K562 (cell line): ENCODE data around the gene TMEM248. TPM values are rescaled to one million over a fixed set of nuclear protein-coding genes. Genes with fewer than 3 reads are reported as not detected.
A peak's percentile ranks its signal among the peaks of the same experiment; 100 is the strongest.

Experiments
- BRF1 ChIP-seq: IDR thresholded peaks from 3 replicates; pipeline ENCODE4 v1.6.1; 2011; ENCODE audit warnings: borderline replicate concordance, mild to moderate bottlenecking; ENCODE audit not compliant: insufficient read length; ENCODE audit errors: extremely low read depth
- CCAR2 ChIP-seq: fragments of 200-400 bp; formaldehyde crosslinking; IDR thresholded peaks from 2 replicates; pipeline ENCODE4 v1.6.1; 2017; ENCODE audit warnings: mild to moderate bottlenecking, low read depth, low read length
- ETV1 ChIP-seq: fragments of 450-650 bp; conservative IDR thresholded peaks from 2 replicates; pipeline ENCODE4 v1.6.1; 2016; ENCODE audit warnings: missing genetic modification characterization, control low read depth, low read depth, missing compliant biosample characterization
- HCFC1 ChIP-seq: IDR thresholded peaks from 2 replicates; pipeline ENCODE4 v1.6.1; 2012; ENCODE audit warnings: low read depth, low read length, improper control_type of control experiment
- JUND ChIP-seq, 2 experiments: IDR thresholded peaks; 2 replicates in 1 of 2; 3 replicates in 1 of 2; pipeline ENCODE4 v1.6.1; 2011; ENCODE audit warnings: borderline replicate concordance in 2 of 2, low read depth in 2 of 2, low read length in 2 of 2, improper control_type of control experiment in 1 of 2, missing biosample characterization in 1 of 2, missing genetic modification characterization in 1 of 2, missing genetic modification reagents in 1 of 2
- MYBL2 ChIP-seq, 2 experiments: fragments of 450-650 bp in 1 of 2; sonication (generic) in 1 of 2; formaldehyde crosslinking in 1 of 2; IDR thresholded peaks; 2 replicates each; pipeline versions ENCODE4 v1.6.1 to v1.8.1; 2017 to 2022; ENCODE audit warnings: borderline replicate concordance in 1 of 2, inconsistent platforms in 1 of 2, low read depth in 1 of 2, mild to moderate bottlenecking in 1 of 2, missing genetic modification reagents in 1 of 2, moderate library complexity in 1 of 2
- NELFE ChIP-seq: IDR thresholded peaks from 2 replicates; pipeline ENCODE4 v1.6.1; 2011; ENCODE audit warnings: mild to moderate bottlenecking; ENCODE audit not compliant: insufficient read depth, insufficient read length
- NEUROD1 ChIP-seq: fragments of 150-350 bp; IDR thresholded peaks from 2 replicates; pipeline ENCODE4 v1.6.1; 2014; ENCODE audit warnings: borderline replicate concordance, low read length, low read depth; ENCODE audit not compliant: partially characterized antibody
- NFE2L1 ChIP-seq: fragments of 450-650 bp; IDR thresholded peaks from 2 replicates; pipeline ENCODE4 v1.6.1; 2016; ENCODE audit warnings: missing genetic modification characterization, low read depth, mild to moderate bottlenecking, missing compliant biosample characterization, moderate library complexity, borderline replicate concordance
- NONO ChIP-seq, 2 experiments: fragments of 200-400 bp in 1 of 2; fragments of 450-650 bp in 1 of 2; formaldehyde crosslinking in 1 of 2; IDR thresholded peaks; 2 replicates each; pipeline ENCODE4 v1.6.1; 2017; ENCODE audit warnings: low read depth in 2 of 2, mild to moderate bottlenecking in 2 of 2, moderate library complexity in 2 of 2, low read length in 1 of 2
- POU5F1 ChIP-seq: fragments of 150-350 bp; IDR thresholded peaks from 2 replicates; pipeline ENCODE4 v1.6.1; 2014; ENCODE audit warnings: borderline replicate concordance, low read length, low read depth, mild to moderate bottlenecking; ENCODE audit not compliant: partially characterized antibody
- RBM15 ChIP-seq: fragments of 200-400 bp; formaldehyde crosslinking; IDR thresholded peaks from 2 replicates; pipeline ENCODE4 v1.6.1; 2018; ENCODE audit warnings: mild to moderate bottlenecking, low read length, moderate library complexity; ENCODE audit not compliant: insufficient read depth
- RBM17 ChIP-seq: fragments of 200-400 bp; formaldehyde crosslinking; IDR thresholded peaks from 2 replicates; pipeline ENCODE4 v1.6.1; 2017; ENCODE audit warnings: low read depth, mild to moderate bottlenecking, low read length, borderline replicate concordance
- TAF7 ChIP-seq: fragments of 450-650 bp; IDR thresholded peaks from 2 replicates; pipeline ENCODE4 v1.6.1; 2016; ENCODE audit warnings: missing genetic modification characterization, missing compliant biosample characterization
- TCFL5 ChIP-seq: fragments of 250-450 bp; sonication (Bioruptor Pico); conservative IDR thresholded peaks from 2 replicates; pipeline ENCODE4 v1.6.1; 2021; ENCODE audit warnings: mild to moderate bottlenecking, moderate library complexity, matching md5 sums
- ZC3H11A ChIP-seq: IDR thresholded peaks from 2 replicates; pipeline ENCODE4 v1.6.1; 2012; ENCODE audit warnings: low read depth, low read length, improper control_type of control experiment
- ZC3H8 ChIP-seq: fragments of 450-650 bp; IDR thresholded peaks from 2 replicates; pipeline ENCODE4 v1.6.1; 2017
- ZNF12 ChIP-seq: sonication (generic); formaldehyde crosslinking; IDR thresholded peaks from 2 replicates; pipeline ENCODE4 v1.4.0; 2020; ENCODE audit warnings: mild to moderate bottlenecking, missing genetic modification reagents
- ZNF121 ChIP-seq: sonication (generic); formaldehyde crosslinking; conservative IDR thresholded peaks from 2 replicates; pipeline ENCODE4 v1.8.0; 2022; ENCODE audit warnings: missing genetic modification reagents
- ZNF175 ChIP-seq: fragments of 200-800 bp; sonication (Bioruptor generic); IDR thresholded peaks from 2 replicates; pipeline ENCODE4 v1.6.1; 2016; ENCODE audit warnings: low read depth, mild to moderate bottlenecking, missing genetic modification characterization, missing compliant biosample characterization
- ZNF24 ChIP-seq: fragments of 450-650 bp; IDR thresholded peaks from 2 replicates; pipeline ENCODE4 v1.6.1; 2016
- ZNF695 ChIP-seq: fragments of 450-650 bp; formaldehyde crosslinking; IDR thresholded peaks from 2 replicates; pipeline ENCODE4 v1.4.0; 2020; ENCODE audit warnings: mild to moderate bottlenecking, moderate library complexity
- polyA plus RNA-seq, 8 experiments: library from polyadenylated mRNA; depleted of rRNA in 4 of 8; stranded (reverse) in 5 of 8; unstranded in 3 of 8; fragments of >200 nt; fragmentation: Nextera tagmentation in 2 of 8; fragmentation: Illumina TruSeq in 1 of 8; extraction: Ambion mirVana in 2 of 8; extraction: Trizol in 1 of 8; gene quantifications; 2 replicates each; pipeline versions ENCODE4 v1.2.1 to v1.2.3, GENCODE V29; 2011 to 2014; ENCODE audit warnings: inconsistent platforms in 1 of 8, missing spikeins in 1 of 8
- total RNA-seq, 7 experiments: library from RNA; depleted of rRNA in 6 of 7; stranded (reverse); fragments of >200 nt in 6 of 7; fragmentation: Illumina TruSeq in 2 of 7; extraction: Trizol in 2 of 7; gene quantifications; 2 replicates each; pipeline versions ENCODE4 v1.2.1 to v1.2.3, GENCODE V29; 2011 to 2021; ENCODE audit warnings: low replicate concordance in 1 of 7
- TF ChIP-seq, protein P1 (sequence below): fragments of 250-450 bp; sonication (Bioruptor Pico); IDR thresholded peaks from 2 replicates; pipeline ENCODE4 v1.5.0; 2021; ENCODE audit warnings: mild to moderate bottlenecking, moderate library complexity
- TF ChIP-seq, protein P2 (sequence below): fragments of 200-800 bp; sonication (Bioruptor generic); IDR thresholded peaks from 2 replicates; pipeline ENCODE4 v1.6.1; 2017; ENCODE audit warnings: missing genetic modification characterization, missing compliant biosample characterization

The TMEM248 gene
- total and polyA plus RNA-seq, 9 of the 15 experiments (the other 6 are each of a cell fraction or from before 2014, with no cell fraction given) = 6.3 to 132 (median 64.4) TPM

DNA sequence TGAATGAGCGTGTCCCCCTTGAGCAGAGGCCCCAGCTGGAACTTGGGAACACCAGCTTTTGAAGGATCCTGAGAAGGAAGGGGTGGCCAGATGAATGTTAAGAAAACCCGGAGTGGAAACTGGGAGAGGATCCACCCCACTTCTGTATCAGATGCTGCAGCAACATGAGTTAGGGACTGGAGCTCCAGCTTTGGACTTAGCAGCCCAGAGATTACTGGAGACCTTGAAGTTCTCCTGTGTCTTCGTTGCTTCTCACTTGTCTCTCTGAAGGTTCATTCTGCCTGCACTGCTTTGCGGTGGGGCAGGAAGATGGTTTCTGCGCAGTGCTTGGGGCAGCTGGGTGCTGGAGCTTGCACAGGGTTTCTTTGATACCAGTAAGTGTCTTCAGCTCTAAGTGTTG lies 9.3 kb downstream of the TMEM248 start (continued):
- TF ChIP-seq, protein P1, sequence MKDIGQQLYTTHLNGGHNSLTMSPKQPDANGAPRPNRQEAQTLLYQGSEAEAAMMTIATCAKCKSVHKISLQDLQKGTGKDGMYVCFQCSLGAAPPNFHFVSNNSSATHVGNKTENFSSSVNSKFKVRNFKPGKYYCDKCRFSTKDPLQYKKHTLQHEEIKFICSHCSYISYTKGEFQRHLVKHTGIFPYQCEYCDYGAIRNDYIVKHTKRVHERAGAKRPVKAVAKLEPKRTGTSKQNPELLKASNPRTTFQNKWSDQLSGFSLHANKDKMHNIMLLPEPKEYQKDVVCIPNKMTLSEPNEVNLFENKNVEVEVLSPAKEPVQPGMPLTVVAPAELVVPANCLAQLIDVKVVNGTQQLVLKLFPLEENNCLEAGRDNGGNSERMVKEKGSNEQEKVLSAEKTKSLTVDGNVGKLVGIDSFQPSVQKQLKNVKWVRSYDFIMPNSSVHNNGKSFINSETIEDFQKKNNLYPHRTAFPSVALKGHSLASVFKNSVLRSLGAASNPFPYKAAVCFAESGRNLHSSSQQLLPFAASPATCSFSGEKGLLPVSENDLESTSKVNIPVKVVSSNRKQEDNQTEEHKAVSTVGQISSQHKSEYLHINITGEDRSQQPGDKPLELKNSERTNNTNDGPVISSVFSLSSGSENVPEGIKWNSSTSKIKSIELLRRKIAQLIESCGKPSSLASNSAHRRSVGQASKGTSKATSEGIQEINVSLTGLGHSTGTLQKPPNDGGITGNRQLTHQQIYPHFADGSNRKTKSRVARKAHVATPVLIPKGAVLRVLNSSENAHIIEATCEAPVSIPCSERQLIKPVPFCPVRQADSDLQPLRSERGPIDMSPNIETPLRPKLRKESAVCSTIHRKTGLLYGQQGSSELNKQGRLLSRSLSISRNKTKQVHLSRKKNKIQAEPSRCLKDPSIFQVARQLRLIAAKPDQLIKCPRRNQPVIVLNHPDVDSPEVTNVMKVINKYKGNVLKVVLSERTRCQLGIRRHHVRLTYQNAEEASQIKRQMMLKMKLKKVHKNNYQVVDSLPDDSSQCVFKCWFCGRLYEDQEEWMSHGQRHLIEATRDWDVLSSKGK (CRISPR knock-in tag) = no peak
- TF ChIP-seq NONO (IDR thresholded peaks at IDR 0.05; ENCODE audit: low read depth in 2 of 2, low read length in 1 of 2) (peak in 1 of 2 experiments; percentile 67; a peak in 1 of 4 replicates), ZC3H8 (no peak), RBM17 (no peak), ZNF695 (CRISPR knock-in tag) (no peak), TAF7 (tag) (no peak), ZNF24 (peak; percentile 47; the same call in 1 of the 2 replicates), NEUROD1 (peak; percentile 100), ZNF175 (CRISPR knock-in tag) (no peak), ETV1 (no peak), RBM15 (no peak), POU5F1 (no peak), ZNF12 (CRISPR knock-in tag) (no peak), HCFC1 (peak; percentile 36; the same call in 1 of the 2 replicates), ZNF121 (CRISPR knock-in tag) (no peak), BRF1 (no peak), JUND (IDR thresholded peaks at IDR 0.05; ENCODE audit: borderline replicate concordance, low read depth, low read length) (peak; percentile 70; the same call in 1 of the 2 replicates), JUND (tag; IDR thresholded peaks at IDR 0.05; ENCODE audit: borderline replicate concordance, low read depth, low read length) (no peak; the same call in 2 of the 3 replicates), CCAR2 (peak; percentile 26; the same call in 1 of the 2 replicates), MYBL2 (IDR thresholded peaks at IDR 0.05; ENCODE audit: low read depth) (no peak), MYBL2 (CRISPR knock-in tag; IDR thresholded peaks at IDR 0.05; ENCODE audit: borderline replicate concordance) (no peak), ZC3H11A (peak; percentile 38; the same call in 1 of the 2 replicates), NFE2L1 (tag) (no peak), TCFL5 (CRISPR knock-in tag) (no peak), NELFE (no peak)
- TF ChIP-seq, protein P2, sequence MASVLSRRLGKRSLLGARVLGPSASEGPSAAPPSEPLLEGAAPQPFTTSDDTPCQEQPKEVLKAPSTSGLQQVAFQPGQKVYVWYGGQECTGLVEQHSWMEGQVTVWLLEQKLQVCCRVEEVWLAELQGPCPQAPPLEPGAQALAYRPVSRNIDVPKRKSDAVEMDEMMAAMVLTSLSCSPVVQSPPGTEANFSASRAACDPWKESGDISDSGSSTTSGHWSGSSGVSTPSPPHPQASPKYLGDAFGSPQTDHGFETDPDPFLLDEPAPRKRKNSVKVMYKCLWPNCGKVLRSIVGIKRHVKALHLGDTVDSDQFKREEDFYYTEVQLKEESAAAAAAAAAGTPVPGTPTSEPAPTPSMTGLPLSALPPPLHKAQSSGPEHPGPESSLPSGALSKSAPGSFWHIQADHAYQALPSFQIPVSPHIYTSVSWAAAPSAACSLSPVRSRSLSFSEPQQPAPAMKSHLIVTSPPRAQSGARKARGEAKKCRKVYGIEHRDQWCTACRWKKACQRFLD = no peak
